Kidney (tissue), 14 donors: ENCODE results near the gene SPTLC1. TPM values are rescaled to one million over a fixed set of nuclear protein-coding genes. Genes with fewer than 3 reads are reported as not detected.

Experiments
- DNase-seq, 5 donors: peaks; one replicate each; pipeline ENCODE4 v3.0.0-alpha.2; 2013 to 2020
- FAIRE-seq: peaks from 2 replicates; lab custom pipeline; 2012; peaks lifted over from hg19 to GRCh38; lab: Jason Lieb, UNC
- H3K27ac ChIP-seq, 2 donors: one replicate each; pipeline ENCODE4 v1.7.0; 2013; ENCODE audit warnings: low read depth in 2 of 2, low read length in 2 of 2, inconsistent platforms in 1 of 2
- H3K27me3 ChIP-seq: one replicate; pipeline ENCODE4 v1.7.1; 2013; ENCODE audit warnings: low read length, inconsistent platforms; ENCODE audit not compliant: control insufficient read depth, insufficient read depth
- H3K36me3 ChIP-seq, 3 donors: one replicate each; pipeline versions ENCODE4 v1.7.0 to v1.7.1; 2013; ENCODE audit warnings: low read length in 3 of 3, control low read depth in 1 of 3, inconsistent platforms in 1 of 3; ENCODE audit not compliant: insufficient read depth in 3 of 3, control insufficient read depth in 2 of 3
- H3K4me1 ChIP-seq, 3 donors: one replicate each; pipeline versions ENCODE4 v1.7.0 to v1.7.1; 2013; ENCODE audit warnings: low read length in 3 of 3, inconsistent platforms in 1 of 3, low read depth in 1 of 3; ENCODE audit not compliant: control insufficient read depth in 2 of 3, insufficient read depth in 2 of 3
- H3K4me3 ChIP-seq, 3 donors: one replicate each; pipeline versions ENCODE4 v1.7.0 to v1.8.1; 2013; ENCODE audit warnings: low read length in 3 of 3, control low read depth in 1 of 3, inconsistent platforms in 1 of 3
- H3K9ac ChIP-seq, 3 donors: one replicate each; pipeline versions ENCODE4 v1.7.0 to v1.7.1; 2013; ENCODE audit warnings: low read length in 3 of 3, control low read depth in 1 of 3, inconsistent platforms in 1 of 3
- H3K9me3 ChIP-seq, 3 donors: one replicate each; pipeline versions ENCODE4 v1.7.0 to v1.7.1; 2013; ENCODE audit warnings: low read length in 3 of 3, control low read depth in 1 of 3, inconsistent platforms in 1 of 3; ENCODE audit not compliant: control insufficient read depth in 2 of 3, insufficient read depth in 1 of 3
- intact Hi-C: fragments of 100-400 bp; cut with DNase I; formaldehyde crosslinking; loops from one replicate; pipeline ENCODE4 v1.11.1; 2022
- polyA plus RNA-seq: library from polyadenylated mRNA; stranded (reverse); fragments of 350-450 nt; fragmentation: Illumina TruSeq; extraction: RNeasy Lipid Tissue Mini Kit (QIAGEN cat#74804); gene quantifications from one replicate; pipeline ENCODE4 v1.2.3, GENCODE V29; 2014; ENCODE audit warnings: low read depth, low replicate concordance; ENCODE audit not compliant: insufficient read depth
- total RNA-seq: library from RNA; stranded (reverse); fragmentation: NEBNext Ultra II Directional; extraction: Animal tissue kit (Norgen Biotek cat#: 25700); gene quantifications from one replicate; pipeline ENCODE4 v1.2.1, GENCODE V29; 2021
- TF ChIP-seq, protein P1 (sequence below): IDR thresholded peaks from 3 replicates; pipeline ENCODE4 v1.5.1; 2012; ENCODE audit warnings: mild to moderate bottlenecking, moderate library complexity, borderline replicate concordance; ENCODE audit not compliant: insufficient read depth; ENCODE audit errors: extremely low read depth
- donor health status: control.
- donor health status: control.
- donor health status: control.
- donor health status: control.
- donor health status: control.
- donor health status: DM: yes; HTN: yes; CAD: no.
- donor health status: Normal renal cell carcinoma (clear cell type).

Gene SPTLC1
- total and polyA plus RNA-seq, 2 donors from 2014 or later, result 29.4 to 72.2 TPM

DNA sequence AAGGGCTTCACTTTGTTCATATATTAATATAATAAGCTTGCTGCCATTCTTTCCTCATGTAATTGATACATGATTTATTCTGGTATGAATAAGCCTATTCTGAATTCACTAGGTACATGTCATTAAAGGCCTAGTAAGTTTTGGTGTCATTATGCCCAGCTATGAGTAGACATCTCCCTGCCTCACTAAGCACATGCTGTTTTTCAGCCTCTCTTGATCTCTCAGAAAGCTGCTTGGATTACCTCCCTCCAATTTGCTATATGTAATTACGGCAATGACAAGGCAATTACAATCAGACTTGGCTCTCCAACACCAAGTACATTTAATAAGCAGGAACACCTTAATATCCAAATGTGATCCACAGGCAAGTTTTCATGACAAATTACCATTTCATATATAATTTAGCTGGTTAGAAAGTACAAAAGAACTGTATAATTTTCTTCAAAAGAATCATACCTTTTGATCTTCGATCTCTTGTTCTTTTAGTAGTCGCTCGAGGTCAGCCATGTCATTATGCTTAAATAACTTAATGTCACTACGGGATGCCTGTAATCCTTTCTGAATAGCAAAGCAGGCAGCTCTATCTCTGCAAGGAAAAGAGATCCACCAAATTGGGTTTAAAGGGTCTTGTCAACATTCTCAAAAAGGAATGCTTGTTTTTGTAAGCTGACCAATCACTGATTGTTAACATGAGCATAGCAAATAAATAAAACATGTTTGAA is 56.3 kb downstream of the SPTLC1 start:
- H3K27me3 ChIP-seq, result no peaks in the 10 kb centered on the region
- no peak for FAIRE-seq
- peaks cover 0 to 18% (median 5%) of the 10 kb centered on the region in 3 donors for H3K9me3 ChIP-seq
- H3K4me1 ChIP-seq, result no peaks in the 10 kb centered on the region
- TF ChIP-seq, protein P1, sequence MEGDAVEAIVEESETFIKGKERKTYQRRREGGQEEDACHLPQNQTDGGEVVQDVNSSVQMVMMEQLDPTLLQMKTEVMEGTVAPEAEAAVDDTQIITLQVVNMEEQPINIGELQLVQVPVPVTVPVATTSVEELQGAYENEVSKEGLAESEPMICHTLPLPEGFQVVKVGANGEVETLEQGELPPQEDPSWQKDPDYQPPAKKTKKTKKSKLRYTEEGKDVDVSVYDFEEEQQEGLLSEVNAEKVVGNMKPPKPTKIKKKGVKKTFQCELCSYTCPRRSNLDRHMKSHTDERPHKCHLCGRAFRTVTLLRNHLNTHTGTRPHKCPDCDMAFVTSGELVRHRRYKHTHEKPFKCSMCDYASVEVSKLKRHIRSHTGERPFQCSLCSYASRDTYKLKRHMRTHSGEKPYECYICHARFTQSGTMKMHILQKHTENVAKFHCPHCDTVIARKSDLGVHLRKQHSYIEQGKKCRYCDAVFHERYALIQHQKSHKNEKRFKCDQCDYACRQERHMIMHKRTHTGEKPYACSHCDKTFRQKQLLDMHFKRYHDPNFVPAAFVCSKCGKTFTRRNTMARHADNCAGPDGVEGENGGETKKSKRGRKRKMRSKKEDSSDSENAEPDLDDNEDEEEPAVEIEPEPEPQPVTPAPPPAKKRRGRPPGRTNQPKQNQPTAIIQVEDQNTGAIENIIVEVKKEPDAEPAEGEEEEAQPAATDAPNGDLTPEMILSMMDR, result no peak
- intact Hi-C loops, result no loop called here
- no peak overlapping the region for H3K4me3 ChIP-seq
- H3K27ac ChIP-seq, result no peak overlapping the region
- H3K9ac ChIP-seq, result no peak overlapping the region
- H3K36me3 ChIP-seq, result peaks cover 6 to 17% (median 8%) of the 10 kb centered on the region in 3 donors
- DNase-seq, result no peak

DNA sequence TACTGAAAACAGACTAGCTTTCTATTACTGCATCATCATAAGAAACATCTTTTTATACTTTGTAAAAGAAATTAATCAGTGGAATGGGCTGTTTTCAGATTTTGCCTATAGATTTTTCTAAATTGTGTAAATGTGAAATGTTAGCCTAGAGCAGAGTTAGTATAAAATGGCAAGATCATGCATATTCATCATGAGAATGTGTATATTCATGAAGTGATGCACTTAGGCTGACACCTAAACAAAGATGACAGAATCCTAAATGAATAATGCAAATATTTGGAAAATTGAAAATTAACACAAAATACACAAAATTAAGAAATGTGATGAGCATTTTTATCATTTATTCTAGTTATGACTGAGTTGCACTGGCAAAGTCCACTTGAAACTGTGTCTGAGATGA is 57.2 kb downstream of the SPTLC1 start:
- peaks cover 6 to 21% (median 10%) of the 10 kb centered on the region in 3 donors for H3K36me3 ChIP-seq
- no peak for FAIRE-seq

DNA sequence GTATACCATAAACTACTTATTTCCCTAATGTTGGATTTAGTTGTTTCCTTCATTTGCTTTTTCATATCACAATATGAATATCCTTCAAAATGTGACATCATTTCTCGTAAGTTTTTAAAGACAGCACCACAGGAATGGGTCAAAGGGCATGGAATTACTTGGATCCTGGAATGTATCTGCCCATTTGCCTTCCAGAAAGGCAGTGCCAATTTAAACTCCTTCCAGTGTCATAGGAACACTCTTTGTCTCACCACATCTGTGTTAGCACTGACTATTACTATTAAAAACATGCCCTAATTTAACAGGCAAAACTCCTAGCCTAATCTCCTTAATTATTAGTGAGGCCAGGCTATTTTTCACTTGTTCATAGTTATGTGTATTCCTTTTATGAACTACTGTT is 58.0 kb downstream of the SPTLC1 start:
- Histone ChIP-seq H3K4me3 (no peak overlapping the region), H3K36me3 (peaks cover 6 to 21% (median 10%) of the 10 kb centered on the region in 3 donors), H3K27me3 (no peaks in the 10 kb centered on the region), H3K27ac (no peak overlapping the region), H3K9me3 (peaks cover 0 to 9% (median 2%) of the 10 kb centered on the region in 3 donors), H3K9ac (no peak overlapping the region), H3K4me1 (no peaks in the 10 kb centered on the region)
- intact Hi-C loops, result no loop called here
- no peak for DNase-seq
- no peak for FAIRE-seq
- TF ChIP-seq, protein P1, result no peak

More for the DNA sequence above, 57.2 kb downstream of the SPTLC1 start:
- Histone ChIP-seq H3K27me3 (no peaks in the 10 kb centered on the region), H3K4me3 (no peak overlapping the region), H3K27ac (no peak overlapping the region), H3K4me1 (no peaks in the 10 kb centered on the region), H3K9me3 (peaks cover 0 to 17% (median 5%) of the 10 kb centered on the region in 3 donors), H3K9ac (no peak overlapping the region)
- no peak for DNase-seq
- intact Hi-C loops, result no loop called here
- TF ChIP-seq, protein P1, result no peak

DNA sequence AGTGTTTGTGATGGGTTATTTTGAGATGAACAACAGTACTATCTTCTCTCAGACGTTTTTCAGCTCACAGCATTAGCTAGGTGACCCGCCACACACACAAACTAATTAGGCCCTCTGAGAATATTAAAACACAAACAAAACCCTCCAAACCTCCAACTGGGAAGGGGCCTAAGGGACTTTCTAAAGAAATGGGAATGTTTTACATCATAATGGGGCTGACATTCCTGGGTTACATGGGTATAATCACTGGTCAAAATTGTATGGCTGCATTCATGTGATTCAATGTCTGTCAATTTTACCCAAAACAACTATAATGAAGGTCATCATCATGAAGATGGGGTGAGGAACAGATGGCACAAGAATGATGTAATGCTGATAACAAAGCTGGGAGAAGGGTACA is 59.6 kb downstream of the SPTLC1 start:
- H3K9ac ChIP-seq, result no peak overlapping the region
- H3K4me3 ChIP-seq, result no peak overlapping the region
- H3K9me3 ChIP-seq, result no peaks in the 10 kb centered on the region
- FAIRE-seq (no peak), DNase-seq (no peak)
- no peak overlapping the region for H3K27ac ChIP-seq
- intact Hi-C loops, result no loop called here
- no peaks in the 10 kb centered on the region for H3K4me1 ChIP-seq
- TF ChIP-seq, protein P1, result no peak
- H3K36me3 ChIP-seq, result peaks cover 4 to 27% (median 12%) of the 10 kb centered on the region in 3 donors
- no peaks in the 10 kb centered on the region for H3K27me3 ChIP-seq
